Measurements from ENCODE around the gene SYNPR. TPM values are rescaled to one million over a fixed set of nuclear protein-coding genes. Genes with fewer than 3 reads are reported as not detected.

Gene SYNPR
- polyA plus RNA-seq, 1 experiment, result not detected

DNA sequence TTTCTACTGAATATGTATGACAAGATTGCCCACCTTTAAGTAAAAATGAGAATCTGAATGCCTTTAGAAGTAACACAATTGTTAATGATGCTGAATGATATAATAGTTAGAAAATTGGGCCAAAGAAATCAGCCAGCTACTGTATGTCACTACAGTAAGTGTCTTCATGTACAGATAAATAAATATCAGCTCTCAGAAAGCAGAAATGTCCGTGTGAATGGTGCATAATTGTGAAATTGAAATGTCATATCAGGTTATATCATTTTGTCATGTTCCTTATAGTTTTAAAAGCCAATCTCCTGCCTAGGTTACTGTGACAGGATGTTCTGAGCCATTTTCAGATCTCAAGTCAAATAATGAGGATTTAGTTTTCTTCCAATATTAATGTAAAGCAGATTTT is 283.8 kb downstream of the SYNPR start:
- DNase-seq (ENCODE audit: low read depth), result no peak
- TF ChIP-seq, protein P1, sequence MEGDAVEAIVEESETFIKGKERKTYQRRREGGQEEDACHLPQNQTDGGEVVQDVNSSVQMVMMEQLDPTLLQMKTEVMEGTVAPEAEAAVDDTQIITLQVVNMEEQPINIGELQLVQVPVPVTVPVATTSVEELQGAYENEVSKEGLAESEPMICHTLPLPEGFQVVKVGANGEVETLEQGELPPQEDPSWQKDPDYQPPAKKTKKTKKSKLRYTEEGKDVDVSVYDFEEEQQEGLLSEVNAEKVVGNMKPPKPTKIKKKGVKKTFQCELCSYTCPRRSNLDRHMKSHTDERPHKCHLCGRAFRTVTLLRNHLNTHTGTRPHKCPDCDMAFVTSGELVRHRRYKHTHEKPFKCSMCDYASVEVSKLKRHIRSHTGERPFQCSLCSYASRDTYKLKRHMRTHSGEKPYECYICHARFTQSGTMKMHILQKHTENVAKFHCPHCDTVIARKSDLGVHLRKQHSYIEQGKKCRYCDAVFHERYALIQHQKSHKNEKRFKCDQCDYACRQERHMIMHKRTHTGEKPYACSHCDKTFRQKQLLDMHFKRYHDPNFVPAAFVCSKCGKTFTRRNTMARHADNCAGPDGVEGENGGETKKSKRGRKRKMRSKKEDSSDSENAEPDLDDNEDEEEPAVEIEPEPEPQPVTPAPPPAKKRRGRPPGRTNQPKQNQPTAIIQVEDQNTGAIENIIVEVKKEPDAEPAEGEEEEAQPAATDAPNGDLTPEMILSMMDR (IDR thresholded peaks at IDR 0.05; ENCODE audit: insufficient read depth, low read depth, low read length), result no peak
- POLR2A ChIA-PET, result no interaction called here

DNA sequence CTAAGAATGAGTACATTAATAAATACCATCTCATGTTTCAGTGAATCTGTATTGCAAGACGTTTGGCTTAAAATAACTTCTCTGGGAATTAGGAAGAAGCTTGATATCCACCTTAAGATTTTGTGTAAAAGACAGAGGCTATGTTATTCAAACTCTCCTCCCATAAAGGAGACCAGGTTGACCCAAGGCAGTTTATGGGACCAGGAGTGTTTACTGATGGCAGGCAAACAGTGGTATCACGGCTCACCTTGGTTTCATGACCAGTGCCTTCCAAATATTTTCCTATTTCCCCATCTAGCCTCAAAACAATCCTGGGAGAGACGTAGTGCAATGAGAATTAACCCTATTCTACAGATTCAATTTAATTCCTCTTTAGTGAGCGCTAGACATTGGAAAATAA is 284.2 kb downstream of the SYNPR start:
- POLR2A ChIA-PET, result no interaction called here
- TF ChIP-seq, protein P1 (IDR thresholded peaks at IDR 0.05; ENCODE audit: insufficient read depth, low read depth, low read length), result no peak
- Histone ChIP-seq H3K36me3 (ENCODE audit: control insufficient read depth, insufficient read depth, low read length) (no peaks in the 10 kb centered on the region), H3K4me3 (ENCODE audit: low read depth, low read length) (no peak overlapping the region), H3K27me3 (ENCODE audit: control insufficient read depth, insufficient read depth, low read length) (peaks cover 3% of the 10 kb centered on the region)
- no peak for DNase-seq (ENCODE audit: low read depth)
- CTCF ChIA-PET, result no interaction called here

More for the DNA sequence above, 283.8 kb downstream of the SYNPR start:
- no peaks in the 10 kb centered on the region for H3K36me3 ChIP-seq (ENCODE audit: control insufficient read depth, insufficient read depth, low read length)
- peaks cover 3% of the 10 kb centered on the region for H3K27me3 ChIP-seq (ENCODE audit: control insufficient read depth, insufficient read depth, low read length)
- no peak overlapping the region for H3K4me3 ChIP-seq (ENCODE audit: low read depth, low read length)
- CTCF ChIA-PET, result no interaction called here

DNA sequence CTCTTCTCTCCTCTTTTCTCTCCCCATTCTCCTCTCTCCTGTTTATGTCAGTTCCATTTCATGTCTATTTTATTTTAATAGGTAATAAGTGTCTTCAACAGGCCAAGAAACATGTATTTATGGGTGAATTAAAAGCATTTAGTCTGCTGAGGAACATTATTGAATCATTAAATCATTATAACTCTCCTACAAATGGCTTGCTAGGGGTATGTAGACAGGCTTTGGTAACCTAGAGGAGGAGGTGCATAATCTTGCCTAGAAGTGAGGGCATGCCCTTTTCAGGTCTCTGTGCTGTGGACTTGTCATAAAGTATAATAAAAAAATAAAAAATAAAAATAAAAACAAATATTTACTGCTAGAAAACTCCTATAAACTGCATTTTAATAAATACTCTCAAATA is 285.5 kb downstream of the SYNPR start:
- no peaks in the 10 kb centered on the region for H3K36me3 ChIP-seq (ENCODE audit: control insufficient read depth, insufficient read depth, low read length)
- DNase-seq (ENCODE audit: low read depth), result no peak
- POLR2A ChIA-PET, result no interaction called here
- TF ChIP-seq, protein P1 (IDR thresholded peaks at IDR 0.05; ENCODE audit: insufficient read depth, low read depth, low read length), result no peak
- peaks cover 3% of the 10 kb centered on the region for H3K27me3 ChIP-seq (ENCODE audit: control insufficient read depth, insufficient read depth, low read length)
- CTCF ChIA-PET, result no interaction called here
- no peak overlapping the region for H3K4me3 ChIP-seq (ENCODE audit: low read depth, low read length)

DNA sequence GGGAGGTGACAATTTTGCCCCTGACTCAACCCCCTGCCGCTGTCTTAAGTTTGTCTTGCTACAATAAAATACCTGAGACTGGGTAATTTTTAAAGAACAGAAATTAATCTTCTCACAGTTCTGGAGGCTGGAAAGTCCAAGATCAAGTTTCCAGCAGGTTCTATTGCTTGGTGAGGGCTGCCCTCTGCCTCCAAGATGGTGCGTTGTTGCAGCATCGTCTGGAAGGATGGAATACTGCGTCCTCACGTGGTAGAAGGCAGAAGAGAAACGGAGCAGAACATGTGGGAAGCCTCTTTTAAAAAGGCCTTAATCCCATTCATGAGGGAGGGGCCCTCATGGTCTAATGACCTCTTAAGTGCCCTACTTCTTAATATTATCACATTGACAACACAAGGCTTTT is 287.1 kb downstream of the SYNPR start:
- H3K27me3 ChIP-seq (ENCODE audit: control insufficient read depth, insufficient read depth, low read length), result peaks cover 3% of the 10 kb centered on the region
- TF ChIP-seq, protein P1 (IDR thresholded peaks at IDR 0.05; ENCODE audit: insufficient read depth, low read depth, low read length), result no peak
- POLR2A ChIA-PET, result no interaction called here
- no peaks in the 10 kb centered on the region for H3K36me3 ChIP-seq (ENCODE audit: control insufficient read depth, insufficient read depth, low read length)
- CTCF ChIA-PET, result no interaction called here
- H3K4me3 ChIP-seq (ENCODE audit: low read depth, low read length), result no peak overlapping the region
- no peak for DNase-seq (ENCODE audit: low read depth)

DNA sequence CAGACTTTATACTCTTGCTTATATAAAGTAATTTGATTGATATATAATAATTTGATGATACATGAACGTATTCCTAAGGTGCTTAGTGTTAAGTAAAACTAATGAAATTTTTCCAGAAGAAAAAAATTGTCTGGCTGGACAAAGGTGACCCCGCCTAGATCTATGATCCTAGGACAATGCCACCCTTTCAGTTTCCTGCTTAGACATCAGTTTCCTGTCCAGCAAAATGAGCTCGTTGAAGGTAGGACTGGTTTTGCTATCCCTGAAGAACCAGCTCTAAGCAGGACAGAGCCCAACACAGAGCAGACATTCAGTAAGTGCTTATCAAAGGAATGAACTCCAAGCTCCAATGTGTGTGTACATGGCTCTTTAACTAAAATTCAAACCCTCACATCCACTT is 293.6 kb downstream of the SYNPR start:
- CTCF ChIA-PET, result interaction anchor here (0.9 kb wide), 1 partner anchor 41 kb away, joined by 3 read pairs; no protein-coding TSS in a partner anchor
- H3K36me3 ChIP-seq (ENCODE audit: control insufficient read depth, insufficient read depth, low read length), result no peaks in the 10 kb centered on the region
- no peak for DNase-seq (ENCODE audit: low read depth)
- no peak overlapping the region for H3K4me3 ChIP-seq (ENCODE audit: low read depth, low read length)
- TF ChIP-seq, protein P1 (IDR thresholded peaks at IDR 0.05; ENCODE audit: insufficient read depth, low read depth, low read length), result no peak
- POLR2A ChIA-PET, result no interaction called here
- H3K27me3 ChIP-seq (ENCODE audit: control insufficient read depth, insufficient read depth, low read length), result no peaks in the 10 kb centered on the region
